ENCODE results near the gene ARHGAP28. TPM values are rescaled to one million over a fixed set of nuclear protein-coding genes. Genes with fewer than 3 reads are reported as not detected.
A peak's percentile ranks its signal among the peaks of the same experiment; 100 is the strongest.

ARHGAP28 gene
- total RNA-seq, 6 experiments from 2014 or later: 0.13 to 1.7 (median 0.61) TPM; not detected in 1

GRCh38 chr18:6776188-6776587 lies 46.7 kb downstream of the ARHGAP28 start:
- DNase-seq: no peak
- intact Hi-C loops (cut with DNase I): no loop called here
- WGBS (ENCODE audit: insufficient coverage, low coverage, low lambda C conversion rate, missing lambda C conversion rate): 35% methylated on average over 3 of the region's 7 CpGs
- H3K9me3 ChIP-seq: no peaks in the 10 kb centered on the region
- H3K27me3 ChIP-seq: no peaks in the 10 kb centered on the region
- no peak overlapping the region for H3K4me3 ChIP-seq
- ATAC-seq: peak in 1 of 4 donors; percentile 55
- H3K4me1 ChIP-seq: no peaks in the 10 kb centered on the region
- no peak overlapping the region for H3K27ac ChIP-seq
- H3K36me3 ChIP-seq: no peaks in the 10 kb centered on the region
- TF ChIP-seq CTCF (IDR thresholded peaks at IDR 0.05) (no peak), POLR2A (IDR thresholded peaks at IDR 0.05) (no peak)

GRCh38 chr18:6777509-6777908 lies 48.0 kb downstream of the ARHGAP28 start:
- 67% methylated on average over 2 of the region's 3 CpGs for WGBS (ENCODE audit: insufficient coverage, low coverage, low lambda C conversion rate, missing lambda C conversion rate)
- Histone ChIP-seq H3K36me3 (no peaks in the 10 kb centered on the region), H3K27me3 (no peaks in the 10 kb centered on the region), H3K4me3 (no peak overlapping the region), H3K4me1 (no peaks in the 10 kb centered on the region), H3K9me3 (no peaks in the 10 kb centered on the region), H3K27ac (no peak overlapping the region)
- TF ChIP-seq CTCF (IDR thresholded peaks at IDR 0.05): no peak
- TF ChIP-seq POLR2A (IDR thresholded peaks at IDR 0.05): no peak
- no peak for ATAC-seq
- no peak for DNase-seq
- intact Hi-C loops (cut with DNase I): no loop called here

GRCh38 chr18:6778459-6779247 lies 49.1 kb downstream of the ARHGAP28 start:
- Histone ChIP-seq H3K4me1 (no peaks in the 10 kb centered on the region), H3K27ac (no peak overlapping the region), H3K4me3 (no peak overlapping the region), H3K9me3 (no peaks in the 10 kb centered on the region), H3K36me3 (no peaks in the 10 kb centered on the region), H3K27me3 (no peaks in the 10 kb centered on the region)
- no peak for TF ChIP-seq CTCF (IDR thresholded peaks at IDR 0.05)
- TF ChIP-seq POLR2A (IDR thresholded peaks at IDR 0.05): no peak
- intact Hi-C loops (cut with DNase I): no loop called here
- DNase-seq: no peak
- WGBS (ENCODE audit: insufficient coverage, low coverage, low lambda C conversion rate, missing lambda C conversion rate): 67% methylated on average over 5 of the region's 5 CpGs
- no peak for ATAC-seq

- TF ChIP-seq POLR2A (IDR thresholded peaks at IDR 0.05) (no peak), CTCF (IDR thresholded peaks at IDR 0.05) (no peak)
- DNase-seq (no peak), ATAC-seq (peak; percentile 31 to 75 (median 58))
- Histone ChIP-seq H3K4me1 (no peaks in the 10 kb centered on the region), H3K9me3 (no peaks in the 10 kb centered on the region), H3K4me3 (no peak overlapping the region), H3K36me3 (no peaks in the 10 kb centered on the region), H3K27me3 (no peaks in the 10 kb centered on the region), H3K27ac (no peak overlapping the region)
- intact Hi-C loops (cut with DNase I): no loop called here
- 8% methylated on average over 4 of the region's 7 CpGs for WGBS (ENCODE audit: insufficient coverage, low coverage, low lambda C conversion rate, missing lambda C conversion rate)
These were observed 51.7 kb downstream of the ARHGAP28 start for GRCh38 chr18:6781142-6781714.

Measured in right lobe of liver (tissue), 6 donors.